Kidney epithelial cell (primary cell): ENCODE measurements around the gene CRB1. TPM values are rescaled to one million over a fixed set of nuclear protein-coding genes. Genes with fewer than 3 reads are reported as not detected.

Source experiments
- DNase-seq: peaks from one replicate; pipeline ENCODE4 v3.0.0-alpha.2; 2010; ENCODE audit warnings: low read depth
- H3K27me3 ChIP-seq: 2 replicates; pipeline ENCODE4 v1.6.0; 2011; ENCODE audit warnings: low read length; ENCODE audit not compliant: control insufficient read depth, insufficient read depth
- H3K36me3 ChIP-seq: 2 replicates; pipeline ENCODE4 v1.5.1; 2011; ENCODE audit warnings: low read length; ENCODE audit not compliant: control insufficient read depth, insufficient read depth
- H3K4me3 ChIP-seq: 2 replicates; pipeline ENCODE4 v1.5.1; 2011; ENCODE audit warnings: low read depth, mild to moderate bottlenecking, control low read depth, low read length
- CTCF ChIP-seq: IDR thresholded peaks from 2 replicates; pipeline ENCODE4 v1.5.1; 2011; ENCODE audit warnings: mild to moderate bottlenecking, moderate library complexity, low read length, control low read depth, inconsistent platforms; ENCODE audit not compliant: insufficient read depth, poor library complexity, severe bottlenecking
- total RNA-seq: library from RNA; depleted of rRNA; stranded (reverse); fragments of >200 nt; gene quantifications from 2 replicates; pipeline ENCODE4 v1.2.3, GENCODE V29; 2015

CRB1 gene
- total RNA-seq, 1 donor from 2014 or later = 0.33 TPM

- Histone ChIP-seq H3K27me3 (no peaks in the 10 kb centered on the region), H3K36me3 (no peaks in the 10 kb centered on the region), H3K4me3 (no peak overlapping the region)
- TF ChIP-seq CTCF = no peak
- no peak for DNase-seq
Measured at GRCh38 chr1:197363855-197364254, 95.8 kb downstream of the CRB1 start.

GRCh38 chr1:197366996-197367395 lies 98.9 kb downstream of the CRB1 start:
- Histone ChIP-seq H3K27me3 (no peaks in the 10 kb centered on the region), H3K4me3 (no peak overlapping the region), H3K36me3 (no peaks in the 10 kb centered on the region)
- no peak for DNase-seq
- TF ChIP-seq CTCF = no peak

- no peak for DNase-seq
- no peak for TF ChIP-seq CTCF
- H3K27me3 ChIP-seq = no peaks in the 10 kb centered on the region
- no peak overlapping the region for H3K4me3 ChIP-seq
- no peaks in the 10 kb centered on the region for H3K36me3 ChIP-seq
Measured at GRCh38 chr1:197367627-197368026, 99.6 kb downstream of the CRB1 start.

GRCh38 chr1:197374428-197374827 lies 106.4 kb downstream of the CRB1 start:
- H3K36me3 ChIP-seq = no peaks in the 10 kb centered on the region
- H3K4me3 ChIP-seq = no peak overlapping the region
- no peak for DNase-seq
- H3K27me3 ChIP-seq = no peaks in the 10 kb centered on the region
- TF ChIP-seq CTCF = no peak

- DNase-seq = no peak
- TF ChIP-seq CTCF = no peak
- no peaks in the 10 kb centered on the region for H3K27me3 ChIP-seq
Measured at GRCh38 chr1:197384471-197384870, 116.4 kb downstream of the CRB1 start.

GRCh38 chr1:197388801-197389200 lies 120.7 kb downstream of the CRB1 start:
- no peak for TF ChIP-seq CTCF
- no peak overlapping the region for H3K4me3 ChIP-seq
- DNase-seq = no peak
- no peaks in the 10 kb centered on the region for H3K36me3 ChIP-seq
- no peaks in the 10 kb centered on the region for H3K27me3 ChIP-seq

More at GRCh38 chr1:197384471-197384870, 116.4 kb downstream of the CRB1 start:
- no peak overlapping the region for H3K4me3 ChIP-seq
- no peaks in the 10 kb centered on the region for H3K36me3 ChIP-seq
